Measurements from ENCODE around the gene MRPL42.
A peak's percentile ranks its signal among the peaks of the same experiment; 100 is the strongest.
"Not testable (repeated sequence)": the region's sequence is repeated elsewhere in the genome, so short reads cannot be mapped to it uniquely, and the experiment has no call there.

The MRPL42 gene

GRCh38 chr12:93447555-93448290, 19.6 kb upstream of the MRPL42 start:
- DNase-seq, result peak; percentile 29

GRCh38 chr12:93448796-93449195, 18.5 kb upstream of the MRPL42 start:
- no peak for DNase-seq

- no peak for DNase-seq
Measured at GRCh38 chr12:93449277-93449676, 18.0 kb upstream of the MRPL42 start.

GRCh38 chr12:93451423-93452158, 15.7 kb upstream of the MRPL42 start:
- DNase-seq, result no peak

GRCh38 chr12:93453633-93454032, 13.7 kb upstream of the MRPL42 start:
- DNase-seq, result no peak

GRCh38 chr12:93456077-93456476, 11.2 kb upstream of the MRPL42 start:
- no peak for DNase-seq

GRCh38 chr12:93459097-93459496, 8.2 kb upstream of the MRPL42 start:
- no peak for DNase-seq

- DNase-seq, result no peak
Measured at GRCh38 chr12:93460003-93460402, 7.3 kb upstream of the MRPL42 start.

GRCh38 chr12:93460902-93461301, 6.4 kb upstream of the MRPL42 start:
- no peak for DNase-seq

GRCh38 chr12:93461503-93461902, 5.8 kb upstream of the MRPL42 start:
- no peak for DNase-seq

GRCh38 chr12:93465841-93466240, 1.5 kb upstream of the MRPL42 start:
- no peak for DNase-seq

- DNase-seq, result no peak
Measured at GRCh38 chr12:93466625-93467350, 526 bp upstream of the MRPL42 start.

GRCh38 chr12:93468008-93468371, 676 bp downstream of the MRPL42 start:
- DNase-seq, result no peak

- no peak for DNase-seq
Measured at GRCh38 chr12:93469386-93469785, 2.1 kb downstream of the MRPL42 start.

- DNase-seq, result no peak
Measured at GRCh38 chr12:93476555-93476954, 9.2 kb downstream of the MRPL42 start.

GRCh38 chr12:93482721-93483120, 15.4 kb downstream of the MRPL42 start:
- DNase-seq, result no peak

GRCh38 chr12:93483151-93483807, 16.0 kb downstream of the MRPL42 start:
- DNase-seq, result no peak

- no peak for DNase-seq
Measured at GRCh38 chr12:93484315-93484981, 17.1 kb downstream of the MRPL42 start.

- not testable (repeated sequence) for DNase-seq
Measured at GRCh38 chr12:93492808-93493207, 25.5 kb downstream of the MRPL42 start.

GRCh38 chr12:93494096-93494495, 26.8 kb downstream of the MRPL42 start:
- no peak for DNase-seq

GRCh38 chr12:93497456-93497855, 30.1 kb downstream of the MRPL42 start:
- DNase-seq, result no peak

- DNase-seq, result not testable (repeated sequence)
Measured at GRCh38 chr12:93498813-93499212, 31.5 kb downstream of the MRPL42 start.

GRCh38 chr12:93500201-93500600, 32.9 kb downstream of the MRPL42 start:
- no peak for DNase-seq
